CD4-positive, alpha-beta T cell treated with Interleukin-12 subunit alpha and Interleukin-12 subunit beta, for 1 hour (primary cell): ENCODE data around the gene MINPP1.

Experiments
- DNase-seq: peaks from one replicate; pipeline ENCODE4 v3.0.0-alpha.2; 2020

Gene MINPP1

DNA sequence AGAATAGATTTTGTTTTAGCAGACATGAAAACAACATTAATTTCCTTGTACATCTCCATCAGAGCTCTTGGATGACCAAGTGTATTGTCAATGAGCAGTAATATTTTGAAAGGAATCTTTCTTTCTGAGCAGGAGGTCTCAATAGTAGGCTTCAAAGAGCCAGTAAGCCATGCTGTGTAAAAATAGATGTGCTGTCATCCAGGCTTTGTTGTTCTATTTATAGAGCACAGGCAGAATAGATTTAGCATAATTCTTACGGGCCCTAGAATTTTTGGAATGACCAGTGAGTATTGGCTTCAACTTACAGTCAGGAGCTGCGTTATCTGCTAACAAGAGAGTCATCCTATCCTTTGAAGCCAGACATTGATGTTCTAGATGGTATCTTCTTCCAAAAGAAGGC lies 19.0 kb downstream of the MINPP1 start:
- DNase-seq: no peak

DNA sequence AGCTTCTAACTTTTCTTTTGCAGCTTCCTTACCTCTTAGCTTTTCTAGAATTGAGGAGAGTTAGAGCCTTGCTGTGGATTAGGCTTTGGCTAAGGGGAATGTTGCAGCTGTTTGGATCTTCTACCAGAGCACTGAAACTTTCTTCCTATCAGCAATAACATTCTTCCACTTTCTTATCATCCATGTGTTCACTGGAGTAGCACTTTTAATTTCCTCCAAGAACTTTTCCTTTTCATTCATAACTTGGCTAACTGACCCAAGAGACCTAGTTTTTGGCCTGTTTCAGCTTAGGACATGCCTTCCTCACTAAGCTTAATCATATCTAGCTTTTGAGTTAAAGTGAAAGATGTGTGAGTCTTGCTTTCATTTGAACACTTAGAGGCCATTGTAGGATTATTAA lies 19.6 kb downstream of the MINPP1 start:
- no peak for DNase-seq

DNA sequence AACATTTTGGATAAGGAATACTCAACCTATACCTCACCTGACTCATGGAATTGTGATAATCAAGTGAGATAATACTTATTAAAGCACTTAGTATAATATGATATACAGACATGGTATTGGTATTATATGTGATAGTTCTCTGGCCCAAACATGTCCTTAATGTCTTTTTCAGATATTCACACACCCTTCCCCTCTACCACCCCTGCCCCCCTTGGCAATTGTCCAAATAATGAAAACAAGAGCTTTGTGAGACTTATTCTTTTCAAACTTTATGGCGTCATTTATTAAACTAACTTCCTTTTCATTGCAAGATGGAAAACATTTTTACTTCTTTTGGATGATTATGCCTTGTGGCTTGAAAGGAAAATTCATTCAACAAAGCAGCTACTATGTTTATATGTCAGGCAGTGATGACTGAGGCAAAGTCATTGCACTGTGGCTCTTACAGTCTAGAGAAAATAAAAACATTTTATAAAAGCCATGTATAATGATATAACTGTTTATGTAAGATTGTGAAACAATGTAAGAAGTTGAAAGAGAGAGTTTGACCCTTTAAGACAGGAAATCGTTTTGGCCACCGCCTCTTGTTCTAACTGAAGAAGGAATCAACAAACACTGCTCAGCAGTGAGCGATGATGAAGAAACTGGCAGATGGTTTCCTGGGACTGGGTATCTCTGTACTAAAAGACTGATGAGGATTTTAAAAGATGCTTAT lies 27.4 kb downstream of the MINPP1 start:
- DNase-seq: no peak

DNA sequence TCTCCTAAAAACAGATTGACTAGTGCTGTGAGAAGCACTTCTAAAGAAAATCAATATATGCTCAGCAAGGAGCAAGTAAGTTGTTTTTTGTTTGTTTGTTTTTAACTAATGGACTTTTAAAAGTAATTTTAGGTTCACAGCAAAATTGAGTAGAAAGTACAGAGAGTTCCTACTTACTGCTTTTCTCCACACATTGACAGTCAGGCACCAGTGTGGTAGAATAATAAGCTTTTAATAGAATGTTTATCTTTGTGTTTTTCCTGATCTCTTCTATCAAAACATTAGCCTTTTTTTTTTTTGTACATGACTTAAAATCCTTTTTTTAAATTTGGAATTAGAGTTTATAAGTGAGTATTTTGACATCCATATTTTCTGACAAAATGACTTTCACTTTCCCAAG lies 28.0 kb downstream of the MINPP1 start:
- DNase-seq: no peak

DNA sequence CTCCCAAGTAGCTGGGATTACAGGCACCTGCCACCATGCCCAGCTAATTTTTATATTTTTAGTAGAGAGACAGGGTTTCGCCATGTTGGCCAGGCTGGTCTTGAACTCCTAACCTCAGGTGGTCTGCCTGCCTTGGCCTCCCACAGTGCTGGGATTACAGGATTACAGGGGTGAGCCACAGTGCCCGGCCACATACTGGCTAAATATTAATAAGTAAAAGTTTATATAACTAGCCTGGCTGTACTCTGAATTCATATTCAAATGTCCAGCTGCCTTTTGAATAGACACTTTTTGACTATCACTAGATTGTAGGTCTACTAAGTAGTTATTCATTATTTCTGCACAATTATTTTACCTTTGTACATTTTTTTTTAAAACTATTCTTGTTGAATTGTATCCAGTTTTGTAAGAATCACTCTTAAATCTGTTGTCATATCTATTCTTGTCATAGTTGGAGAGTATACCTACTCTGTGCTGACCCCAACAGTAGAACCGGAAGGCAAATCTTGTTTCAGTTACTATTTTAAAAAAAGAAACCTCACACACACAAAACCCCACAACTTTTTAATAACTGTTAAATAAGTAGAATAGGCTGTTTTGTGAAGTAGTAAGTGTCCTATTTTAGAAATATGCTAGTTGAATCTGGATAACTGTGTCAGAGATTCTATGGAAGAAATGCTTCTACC lies 29.6 kb downstream of the MINPP1 start:
- DNase-seq: no peak

DNA sequence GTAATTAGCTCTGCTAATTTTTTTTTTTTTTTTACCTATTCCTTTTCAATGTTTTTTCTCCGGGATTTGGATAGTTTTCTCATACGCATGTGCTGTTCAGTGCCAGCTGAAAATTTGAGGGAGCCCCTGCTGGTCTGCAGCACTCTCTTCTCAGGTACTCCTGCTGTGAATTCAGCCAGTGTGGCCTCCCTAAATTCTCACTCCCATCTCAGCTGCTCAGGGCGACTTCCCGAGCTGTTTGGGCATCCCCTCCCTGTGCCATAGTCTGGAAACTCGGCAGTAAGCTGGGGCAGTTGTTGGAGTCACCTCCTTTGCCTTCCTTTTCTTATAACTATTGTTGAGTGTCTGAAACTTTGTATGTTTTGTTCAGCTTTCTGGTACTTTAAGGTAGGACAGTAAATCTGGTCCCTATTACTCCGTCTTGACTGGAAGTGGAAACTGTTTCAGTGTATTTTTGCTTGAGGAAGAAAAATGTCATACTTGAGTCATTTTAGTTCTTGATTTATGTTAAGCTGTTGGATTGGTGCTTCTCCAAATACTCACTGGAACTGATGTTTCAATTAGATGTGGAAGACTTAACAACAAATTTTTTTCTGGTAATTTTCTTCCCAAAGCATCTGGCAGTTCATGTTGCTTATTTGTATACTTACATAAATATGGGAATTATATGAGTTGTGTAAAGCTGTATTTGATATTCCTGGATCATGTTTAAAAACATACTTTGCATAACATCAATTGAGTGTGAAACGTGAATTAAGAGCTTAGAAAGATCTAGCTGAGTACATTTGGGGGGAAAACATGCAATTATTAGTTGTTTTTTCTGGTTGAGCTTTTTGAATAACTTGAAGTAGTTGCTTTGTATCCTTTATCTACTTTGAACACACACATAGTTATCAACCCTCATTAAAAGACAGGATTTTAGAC lies 33.7 kb downstream of the MINPP1 start:
- DNase-seq: no peak

DNA sequence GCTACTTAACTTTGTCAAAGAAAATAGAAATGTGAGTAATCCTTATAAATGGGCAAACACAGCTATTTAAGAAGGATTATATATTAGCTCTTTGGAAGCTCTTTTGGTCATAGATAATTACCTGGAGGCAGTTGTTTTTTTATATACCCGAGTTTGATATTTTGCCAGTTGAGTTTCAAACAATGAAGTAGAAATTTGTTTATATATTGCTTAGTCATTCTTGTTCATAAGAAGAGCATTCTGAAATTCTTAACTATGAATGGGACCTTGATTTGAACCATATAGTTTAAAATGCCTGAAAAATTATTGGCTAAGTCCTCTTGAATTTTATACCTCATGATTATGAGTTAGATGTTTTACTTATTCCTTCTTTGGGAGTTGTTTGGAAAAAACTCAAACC lies 36.4 kb downstream of the MINPP1 start:
- DNase-seq: no peak

DNA sequence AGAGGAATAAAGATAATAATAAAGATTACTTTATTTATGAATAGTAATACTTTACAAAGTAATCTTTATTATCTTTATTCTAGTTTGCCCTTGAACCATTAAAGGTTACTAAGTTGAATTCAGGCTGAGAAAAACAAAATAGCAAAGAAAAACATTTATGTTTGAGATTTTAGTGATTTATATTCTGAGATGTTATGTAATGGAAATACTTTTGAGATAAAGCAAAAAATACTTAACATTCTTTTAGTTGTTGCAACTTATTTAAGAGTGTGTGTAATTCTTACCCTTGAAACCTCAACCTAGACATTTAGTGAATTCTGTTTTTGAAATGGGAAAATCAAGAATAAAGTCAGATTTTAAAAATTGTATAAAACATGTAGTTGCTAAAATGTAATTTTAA lies 40.0 kb downstream of the MINPP1 start:
- no peak for DNase-seq

DNA sequence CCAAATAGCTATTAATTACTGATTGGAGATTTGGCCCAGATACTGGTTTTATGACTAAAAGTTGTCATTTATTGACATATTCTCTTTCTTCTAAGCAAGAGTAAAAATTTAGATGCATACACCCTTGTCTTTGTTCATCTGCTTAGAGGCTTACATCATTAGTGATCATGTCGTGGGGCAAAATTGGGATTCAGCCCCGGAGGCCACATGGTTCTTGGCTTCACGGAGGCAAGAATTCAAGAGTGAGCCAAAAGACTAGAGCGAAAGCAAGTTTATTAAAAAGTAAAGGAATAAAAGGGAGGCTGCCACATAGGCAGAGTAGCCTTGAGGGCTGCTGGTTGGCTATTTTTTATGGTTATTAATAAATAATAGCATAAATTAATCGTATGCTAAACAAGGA lies 41.1 kb downstream of the MINPP1 start:
- DNase-seq: no peak

DNA sequence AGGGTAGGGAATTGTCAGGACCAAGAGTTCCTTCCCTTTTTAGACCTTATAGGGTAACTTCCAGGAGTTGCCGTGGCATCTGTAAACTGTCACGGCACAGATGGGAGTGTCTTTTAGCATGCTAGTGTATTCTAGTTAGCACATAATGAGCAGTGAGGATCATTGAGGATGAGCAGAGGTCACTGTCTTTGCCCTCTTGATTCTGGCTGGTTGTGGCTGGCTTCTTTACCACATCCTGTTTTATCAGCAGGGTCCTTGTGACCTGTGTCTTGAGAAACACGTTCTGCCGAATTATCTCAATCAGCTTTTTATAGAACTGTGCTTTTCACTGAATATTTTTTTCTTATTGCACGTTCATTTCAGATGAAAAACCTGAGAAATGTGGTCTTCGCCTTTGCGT lies 41.5 kb downstream of the MINPP1 start:
- DNase-seq: no peak

DNA sequence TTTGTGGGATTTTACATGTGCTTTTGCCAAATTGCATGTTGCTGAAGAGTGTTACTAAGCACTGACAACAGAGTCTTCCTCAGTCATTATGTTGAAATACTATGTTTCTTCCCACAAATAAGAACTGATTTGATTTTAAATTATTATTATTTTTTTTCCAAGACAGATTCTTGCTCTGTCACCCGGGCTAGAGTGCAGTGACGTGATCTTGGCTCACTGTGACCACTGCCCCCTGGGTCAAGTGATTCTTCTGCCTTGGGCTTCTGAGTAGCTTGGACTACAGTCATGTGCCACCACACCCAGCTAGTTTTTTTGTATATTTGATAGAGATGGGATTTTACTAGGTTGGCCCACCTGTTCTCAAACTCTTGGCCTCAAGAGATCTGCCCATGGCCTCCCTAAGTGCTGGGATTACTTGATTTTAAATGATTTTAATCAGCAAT lies 42.3 kb downstream of the MINPP1 start:
- DNase-seq: no peak

DNA sequence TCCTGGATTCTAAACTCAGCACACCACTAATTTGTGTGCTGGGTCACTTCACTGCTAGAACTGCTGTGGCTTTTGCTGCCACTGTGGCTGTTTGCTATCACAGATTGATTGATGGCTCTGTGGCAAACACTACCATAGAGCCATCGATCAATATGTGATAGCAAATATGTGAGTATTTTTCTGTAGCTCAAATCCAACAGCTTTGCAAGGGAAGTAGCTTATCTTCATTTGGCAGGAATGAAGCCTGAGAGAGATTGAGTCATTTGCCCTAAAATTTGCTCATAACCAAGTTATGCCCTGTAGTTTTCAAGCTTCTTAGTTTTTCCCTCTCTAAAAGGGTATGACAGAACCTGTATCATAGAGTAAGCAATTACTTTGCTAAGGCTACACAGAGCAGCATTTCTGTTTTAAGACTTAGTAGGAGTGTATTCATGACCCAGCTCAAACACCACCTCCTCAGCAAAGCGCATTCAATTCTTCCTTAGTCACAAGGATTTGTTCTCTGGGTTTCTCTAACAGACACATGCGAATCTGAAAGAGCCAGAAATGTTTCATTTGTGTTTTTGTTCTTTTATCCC lies 43.1 kb downstream of the MINPP1 start:
- DNase-seq: no peak

DNA sequence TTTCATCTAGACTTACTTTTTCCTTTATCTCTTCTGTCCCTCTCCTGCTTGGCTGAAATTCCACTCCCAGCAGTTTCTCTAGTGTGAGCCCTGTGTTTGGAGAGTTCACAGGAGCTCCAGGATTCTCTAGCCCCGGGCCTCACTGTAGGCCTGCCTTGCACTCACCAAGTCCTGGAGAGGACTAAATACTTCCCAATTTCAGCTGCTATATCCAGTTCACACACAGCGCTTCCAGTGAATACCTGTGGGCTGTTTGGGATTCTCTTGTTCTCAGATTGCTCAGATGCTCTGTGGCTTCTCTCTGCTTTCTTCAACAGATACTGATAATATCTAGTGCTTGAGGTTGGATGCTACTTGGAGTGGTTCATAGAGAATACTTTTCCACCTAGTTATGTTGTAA lies 46.0 kb downstream of the MINPP1 start:
- no peak for DNase-seq

DNA sequence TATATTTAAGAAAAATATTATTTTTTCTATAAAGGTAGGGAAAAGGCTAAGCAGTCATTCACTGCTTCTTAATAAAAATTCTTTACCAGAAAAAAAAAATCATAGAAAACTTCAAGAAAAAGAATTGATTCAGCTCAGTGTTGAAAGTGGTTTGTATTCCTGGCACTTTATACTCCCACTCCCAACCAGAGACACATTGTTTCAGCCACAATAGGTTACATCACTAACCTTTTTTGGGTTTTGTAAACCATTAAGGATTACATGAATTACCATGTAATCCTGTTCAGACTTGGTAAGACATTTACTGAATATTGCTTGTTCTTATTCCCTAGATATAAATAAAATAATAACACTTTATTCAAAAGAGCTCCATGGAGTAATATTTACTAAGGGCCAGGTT lies 46.6 kb downstream of the MINPP1 start:
- DNase-seq: no peak

DNA sequence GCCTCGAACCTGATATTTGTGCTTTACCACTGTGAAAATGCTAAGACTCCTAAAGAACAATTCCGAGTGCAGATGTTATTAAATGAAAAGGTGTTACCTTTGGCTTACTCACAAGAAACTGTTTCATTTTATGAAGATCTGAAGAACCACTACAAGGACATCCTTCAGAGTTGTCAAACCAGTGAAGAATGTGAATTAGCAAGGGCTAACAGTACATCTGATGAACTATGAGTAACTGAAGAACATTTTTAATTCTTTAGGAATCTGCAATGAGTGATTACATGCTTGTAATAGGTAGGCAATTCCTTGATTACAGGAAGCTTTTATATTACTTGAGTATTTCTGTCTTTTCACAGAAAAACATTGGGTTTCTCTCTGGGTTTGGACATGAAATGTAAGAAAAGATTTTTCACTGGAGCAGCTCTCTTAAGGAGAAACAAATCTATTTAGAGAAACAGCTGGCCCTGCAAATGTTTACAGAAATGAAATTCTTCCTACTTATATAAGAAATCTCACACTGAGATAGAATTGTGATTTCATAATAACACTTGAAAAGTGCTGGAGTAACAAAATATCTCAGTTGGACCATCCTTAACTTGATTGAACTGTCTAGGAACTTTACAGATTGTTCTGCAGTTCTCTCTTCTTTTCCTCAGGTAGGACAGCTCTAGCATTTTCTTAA lies 47.7 kb downstream of the MINPP1 start:
- no peak for DNase-seq

DNA sequence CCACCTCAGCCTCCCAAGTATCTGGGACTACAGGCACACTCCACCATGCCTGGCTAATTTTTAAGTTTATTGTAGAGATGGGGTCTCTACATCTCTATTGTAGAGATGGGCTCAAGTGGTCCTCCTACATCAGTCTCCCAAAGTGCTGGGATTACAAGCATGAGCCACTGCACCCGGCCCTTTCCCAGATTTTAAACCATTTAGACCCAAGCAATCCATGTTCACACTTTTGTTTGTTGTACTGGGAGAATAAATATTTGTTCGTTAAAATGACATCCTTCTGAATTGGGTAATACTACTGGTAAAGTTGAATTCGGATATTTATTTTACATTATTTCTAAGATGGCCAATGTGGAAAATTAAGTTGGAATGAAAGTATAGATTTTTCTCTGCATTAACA lies 52.7 kb downstream of the MINPP1 start:
- DNase-seq: no peak

DNA sequence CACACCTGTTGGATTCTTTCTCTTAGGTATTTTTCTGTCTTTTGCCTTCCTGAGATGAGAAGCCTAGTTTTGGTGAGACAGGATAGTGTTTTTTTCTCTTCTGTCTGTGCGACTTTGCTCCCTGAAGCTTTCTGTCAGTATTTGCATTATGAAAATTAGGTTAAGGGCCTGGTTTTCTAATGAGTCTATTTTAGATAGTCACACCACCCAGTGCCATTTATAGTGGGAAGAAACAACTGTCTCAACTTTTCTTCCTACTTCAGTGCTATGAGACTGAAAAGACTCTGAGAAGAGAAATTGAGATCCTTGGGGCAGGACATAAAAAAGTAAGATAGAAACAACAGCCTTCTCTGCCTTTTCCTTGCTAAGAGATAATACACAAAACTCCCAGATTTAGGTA lies 53.6 kb downstream of the MINPP1 start:
- DNase-seq: no peak

DNA sequence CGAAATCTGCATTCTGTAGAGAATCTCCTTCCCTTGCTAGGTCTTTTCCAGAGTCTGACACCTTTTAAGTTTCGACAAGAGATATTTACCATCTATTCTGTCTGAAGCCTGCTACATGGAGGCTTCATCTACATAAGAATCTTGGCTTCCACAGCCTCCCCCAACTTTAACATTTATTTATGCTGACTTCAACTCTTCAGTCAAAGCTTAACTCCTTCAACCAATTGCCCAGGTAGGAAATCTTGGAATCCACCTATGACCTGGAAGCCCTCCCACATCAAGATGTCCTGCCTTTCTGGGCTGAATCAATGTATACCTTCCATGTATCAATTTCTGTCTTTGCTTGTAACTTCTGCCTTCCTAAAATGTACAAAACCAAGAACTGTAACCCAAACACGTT lies 54.7 kb downstream of the MINPP1 start:
- DNase-seq: no peak

DNA sequence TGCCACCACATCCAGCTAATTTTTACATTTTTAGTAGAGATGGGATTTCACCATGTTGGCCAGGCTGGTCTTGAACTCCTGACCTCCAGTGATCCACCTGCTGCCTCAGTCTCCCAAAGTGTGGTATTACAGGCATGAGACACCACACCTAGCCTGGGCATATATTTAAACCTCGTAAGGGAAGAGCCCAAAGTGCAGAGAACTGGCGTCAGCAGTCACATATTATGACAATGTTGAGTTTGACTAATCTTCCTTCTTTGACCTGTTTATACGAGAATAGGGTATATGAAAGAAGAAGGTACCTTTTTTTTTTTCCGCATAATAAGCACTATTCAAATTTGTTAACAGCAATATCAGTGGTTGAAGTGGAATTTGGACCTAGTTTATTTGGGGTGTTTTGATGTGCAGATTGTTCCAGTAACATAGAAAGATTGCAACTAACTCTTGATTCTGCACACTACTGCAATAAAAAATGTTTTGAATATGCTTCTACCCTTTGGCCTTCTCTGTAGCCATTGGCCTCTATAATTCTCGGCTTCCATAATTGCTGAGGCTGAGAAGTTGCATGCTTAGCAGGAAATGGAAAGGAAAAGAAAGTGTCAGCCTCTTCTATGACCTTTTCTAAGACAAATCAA lies 55.9 kb downstream of the MINPP1 start:
- DNase-seq: no peak

DNA sequence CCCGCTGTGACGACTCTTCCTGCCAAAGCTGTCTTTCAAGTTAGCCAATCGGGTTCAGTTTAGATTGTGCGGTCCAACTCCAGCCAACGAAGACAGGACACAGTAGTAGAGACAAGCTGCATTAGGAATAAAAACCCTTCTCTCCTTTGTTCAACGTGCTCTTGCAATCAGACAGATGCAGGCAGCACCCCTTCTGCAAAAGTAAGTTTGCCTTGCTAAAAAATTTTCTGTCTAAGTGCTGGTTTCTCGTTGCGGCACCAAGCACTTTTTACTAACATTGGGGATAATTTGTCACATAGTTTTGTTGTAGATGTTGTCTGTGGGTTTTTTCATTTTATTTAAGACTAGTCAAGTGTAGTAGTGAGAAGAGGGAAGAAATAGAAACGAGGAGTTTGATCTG lies 58.1 kb downstream of the MINPP1 start:
- DNase-seq: no peak

DNA sequence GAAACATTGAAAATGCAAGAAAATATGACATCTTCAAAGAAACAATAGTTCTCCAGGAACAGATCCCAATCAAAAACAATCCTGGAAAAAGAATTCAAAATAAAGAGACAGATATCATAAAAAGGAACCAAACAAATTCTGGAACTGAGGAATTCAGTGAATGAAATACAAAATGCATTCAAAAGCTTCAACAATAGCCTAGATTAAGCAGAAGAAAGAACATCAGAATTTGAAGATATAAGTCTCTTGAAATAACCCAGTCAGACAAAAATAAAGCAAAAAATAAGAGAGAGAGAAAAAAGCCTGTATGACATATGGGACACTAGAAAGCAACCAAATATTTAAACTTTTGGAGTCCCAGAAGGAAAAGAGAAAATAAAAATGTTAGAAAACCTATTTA lies 60.3 kb downstream of the MINPP1 start:
- no peak for DNase-seq

DNA sequence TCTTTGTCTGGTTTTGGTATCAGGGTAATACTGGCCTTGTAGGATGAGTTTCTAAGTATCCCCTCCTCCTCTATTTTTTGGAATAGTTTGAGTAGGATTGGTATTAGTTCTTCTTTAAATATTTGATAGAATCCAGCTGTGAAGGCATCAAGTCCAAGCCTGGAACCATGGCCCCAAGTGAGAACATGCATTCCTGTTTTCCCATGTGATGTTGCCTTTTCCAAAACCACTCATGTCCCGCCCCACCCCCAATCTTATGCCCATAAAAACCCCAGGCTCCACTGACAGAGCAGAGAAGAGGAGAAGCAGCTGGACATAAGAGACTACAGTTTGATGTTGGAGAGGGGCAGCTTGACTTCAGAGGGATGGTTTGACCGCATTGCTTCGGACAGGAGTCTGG lies 71.2 kb downstream of the MINPP1 start:
- DNase-seq: no peak
